Inflammatory macrophage treated with lipopolysaccharide for 1 hour (primary cell): ENCODE measurements around the gene ITGA5.

ENCODE experiments used
- DNase-seq, 2 donors: peaks; one replicate each; pipeline ENCODE4 v3.0.0-alpha.2; 2020 to 2022

Gene ITGA5

GRCh38 chr12:54430471-54431069 is 11.5 kb upstream of the ITGA5 start:
- DNase-seq: peak; percentile 58 to 80

- DNase-seq: no peak
Measured at GRCh38 chr12:54429014-54429471, 10.0 kb upstream of the ITGA5 start.

- peak; percentile 68 to 77 for DNase-seq
Measured at GRCh38 chr12:54428050-54429013, 9.3 kb upstream of the ITGA5 start.

- DNase-seq: no peak
Measured at GRCh38 chr12:54427106-54427505, 8.0 kb upstream of the ITGA5 start.

GRCh38 chr12:54426690-54427089 is 7.6 kb upstream of the ITGA5 start:
- peak in 1 of 2 donors; percentile 49 for DNase-seq

- DNase-seq: no peak
Measured at GRCh38 chr12:54425702-54426101, 6.6 kb upstream of the ITGA5 start.

GRCh38 chr12:54424224-54424623 is 5.2 kb upstream of the ITGA5 start:
- DNase-seq: peak; percentile 66 to 75

- DNase-seq: no peak
Measured at GRCh38 chr12:54423816-54424150, 4.7 kb upstream of the ITGA5 start.

- no peak for DNase-seq
Measured at GRCh38 chr12:54421879-54422250, 2.8 kb upstream of the ITGA5 start.

GRCh38 chr12:54421175-54421878 is 2.3 kb upstream of the ITGA5 start:
- DNase-seq: no peak

GRCh38 chr12:54420766-54421144 is 1.7 kb upstream of the ITGA5 start:
- DNase-seq: no peak

GRCh38 chr12:54418441-54419087 is 502 bp downstream of the ITGA5 start:
- no peak for DNase-seq

- DNase-seq: peak in 1 of 2 donors; percentile 48
Measured at GRCh38 chr12:54417712-54418440, 1.2 kb downstream of the ITGA5 start.

GRCh38 chr12:54416687-54417603 is 2.1 kb downstream of the ITGA5 start:
- no peak for DNase-seq

GRCh38 chr12:54415221-54415929 is 3.7 kb downstream of the ITGA5 start:
- no peak for DNase-seq

- DNase-seq: peak; percentile 64 to 65
Measured at GRCh38 chr12:54413284-54414190, 5.5 kb downstream of the ITGA5 start.

GRCh38 chr12:54412786-54413185 is 6.3 kb downstream of the ITGA5 start:
- DNase-seq: no peak

- no peak for DNase-seq
Measured at GRCh38 chr12:54412348-54412747, 6.7 kb downstream of the ITGA5 start.
